ENCODE results near the gene SPTBN1.

Gene SPTBN1

DNA sequence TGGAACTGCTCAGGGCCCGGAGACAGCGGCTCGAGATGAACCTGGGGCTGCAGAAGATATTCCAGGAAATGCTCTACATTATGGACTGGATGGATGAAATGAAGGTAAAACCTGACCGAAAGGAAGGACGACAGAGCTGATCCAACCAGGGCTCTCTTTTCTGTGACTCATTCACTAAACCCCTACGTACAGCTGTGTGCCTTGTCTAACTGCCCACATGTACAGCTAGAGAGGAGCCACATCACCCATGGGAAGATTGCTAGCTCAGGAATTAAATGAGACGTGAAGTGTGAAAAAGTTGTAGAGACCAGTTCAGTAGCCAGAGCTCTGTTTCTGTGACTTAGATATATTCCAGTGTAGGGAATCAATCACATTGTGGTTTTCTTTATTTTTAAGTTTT is 170.0 kb downstream of the SPTBN1 start:
- H3K9me3 ChIP-seq (replicated peaks in 1 of 2; ENCODE audit: control insufficient read depth in 2 of 2, insufficient read depth in 1 of 2, low read depth in 1 of 2, low read length in 2 of 2) = no peaks in the 10 kb centered on the region
- H3K36me3 ChIP-seq (replicated peaks in 1 of 2; ENCODE audit: control insufficient read depth in 2 of 2, insufficient read depth in 2 of 2, low read length in 2 of 2) = peaks cover 56 to 98% of the 10 kb centered on the region in 2 donors

DNA sequence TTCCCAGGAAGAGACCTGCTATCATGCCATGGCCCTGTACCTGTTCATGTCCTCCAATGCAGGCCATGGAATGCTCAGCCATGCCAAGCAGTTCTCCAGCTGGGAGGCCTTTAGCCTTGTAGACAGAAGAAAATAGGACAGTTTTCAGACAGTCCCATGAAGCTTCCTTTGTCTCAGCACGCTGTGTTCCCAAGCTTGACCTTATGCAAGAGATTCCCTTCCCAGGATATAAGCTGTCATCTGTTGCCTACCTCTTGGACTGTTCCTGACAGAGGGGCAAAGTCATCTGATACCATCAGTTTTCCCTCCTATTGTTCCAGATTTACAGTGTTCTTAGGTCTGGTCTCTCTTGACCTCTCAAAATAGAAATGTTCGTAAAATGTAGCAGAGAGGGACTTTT is 170.8 kb downstream of the SPTBN1 start:
- DNase-seq (ENCODE audit: low spot score) = no peak

More for the DNA sequence above, 170.0 kb downstream of the SPTBN1 start:
- Histone ChIP-seq H2BK15ac (ENCODE audit: low read length) (no peak overlapping the region), H3K27me3 (ENCODE audit: control insufficient read depth in 3 of 3, insufficient read depth in 3 of 3, low read depth in 1 of 3, low read length in 3 of 3) (no peaks in the 10 kb centered on the region), H3K27ac (replicated peaks; ENCODE audit: low read length) (no peak overlapping the region), H3K18ac (ENCODE audit: low read length) (no peak overlapping the region), H2BK120ac (ENCODE audit: low read depth, low read length) (no peak overlapping the region), H2AFZ (ENCODE audit: low read length) (no peak overlapping the region), H3K4me3 (ENCODE audit: low read length in 2 of 2) (no peak overlapping the region), H2BK12ac (ENCODE audit: low read length) (no peak overlapping the region), H3K4me2 (ENCODE audit: insufficient read depth, low read length, poor library complexity, severe bottlenecking) (no peak overlapping the region), H4K91ac (ENCODE audit: low read depth, low read length, poor library complexity) (no peak overlapping the region), H3K4me1 (ENCODE audit: control insufficient read depth in 2 of 2, insufficient read depth in 1 of 2, low read depth in 1 of 2, low read length in 2 of 2) (peaks cover 0 to 1% of the 10 kb centered on the region in 2 donors), H3K9ac (ENCODE audit: low read depth, low read length, poor library complexity) (no peak overlapping the region), H3K4ac (ENCODE audit: low read length) (no peak overlapping the region), H3K14ac (ENCODE audit: low read length) (no peak overlapping the region), H3K23ac (ENCODE audit: low read depth, low read length, poor library complexity) (no peak overlapping the region), H4K8ac (ENCODE audit: low read depth, low read length) (no peak overlapping the region), H3K79me1 (ENCODE audit: low read depth, low read length) (no peaks in the 10 kb centered on the region), H2BK5ac (ENCODE audit: low read length) (no peak overlapping the region), H2AK5ac (ENCODE audit: low read depth, low read length) (no peak overlapping the region)
- no peak for DNase-seq (ENCODE audit: low spot score)
- WGBS, 2 donors (ENCODE audit: extremely low coverage in 2 of 2, insufficient read length in 2 of 2, insufficient replicate concordance in 1 of 2) = no CpG with 5 or more reads among the region's 7 CpGs

DNA sequence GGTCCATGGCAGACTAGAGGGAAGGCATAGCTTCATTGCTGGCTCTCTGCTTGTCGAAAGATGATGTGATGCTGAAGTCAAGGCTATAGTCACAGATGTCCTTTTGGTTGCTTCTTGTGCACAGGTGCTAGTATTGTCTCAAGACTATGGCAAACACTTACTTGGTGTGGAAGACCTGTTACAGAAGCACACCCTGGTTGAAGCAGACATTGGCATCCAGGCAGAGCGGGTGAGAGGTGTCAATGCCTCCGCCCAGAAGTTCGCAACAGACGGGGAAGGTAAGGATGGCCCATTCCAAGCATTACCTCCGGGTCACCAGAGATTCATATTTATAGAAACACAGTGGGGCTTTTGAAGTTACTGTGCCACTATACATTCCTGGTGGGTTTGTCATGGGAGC is 171.8 kb downstream of the SPTBN1 start:
- no peak overlapping the region for H3K4me3 ChIP-seq (ENCODE audit: low read length in 2 of 2)
- H4K8ac ChIP-seq (ENCODE audit: low read depth, low read length) = no peak overlapping the region
- H2BK12ac ChIP-seq (ENCODE audit: low read length) = no peak overlapping the region
- no peak overlapping the region for H2BK5ac ChIP-seq (ENCODE audit: low read length)
- no peaks in the 10 kb centered on the region for H3K79me1 ChIP-seq (ENCODE audit: low read depth, low read length)
- no peak for DNase-seq (ENCODE audit: low spot score)
- H3K9ac ChIP-seq (ENCODE audit: low read depth, low read length, poor library complexity) = no peak overlapping the region
- H2AFZ ChIP-seq (ENCODE audit: low read length) = no peak overlapping the region
- peaks cover 56 to 98% of the 10 kb centered on the region in 2 donors for H3K36me3 ChIP-seq (replicated peaks in 1 of 2; ENCODE audit: control insufficient read depth in 2 of 2, insufficient read depth in 2 of 2, low read length in 2 of 2)
- H2BK15ac ChIP-seq (ENCODE audit: low read length) = no peak overlapping the region
- H3K27ac ChIP-seq (replicated peaks; ENCODE audit: low read length) = no peak overlapping the region
- no peak overlapping the region for H2BK120ac ChIP-seq (ENCODE audit: low read depth, low read length)
- H3K18ac ChIP-seq (ENCODE audit: low read length) = no peak overlapping the region
- H3K4me1 ChIP-seq (ENCODE audit: control insufficient read depth in 2 of 2, insufficient read depth in 1 of 2, low read depth in 1 of 2, low read length in 2 of 2) = no peaks in the 10 kb centered on the region
- H3K23ac ChIP-seq (ENCODE audit: low read depth, low read length, poor library complexity) = no peak overlapping the region
- no peak overlapping the region for H2AK5ac ChIP-seq (ENCODE audit: low read depth, low read length)
- no peaks in the 10 kb centered on the region for H3K27me3 ChIP-seq (ENCODE audit: control insufficient read depth in 3 of 3, insufficient read depth in 3 of 3, low read depth in 1 of 3, low read length in 3 of 3)
- H4K91ac ChIP-seq (ENCODE audit: low read depth, low read length, poor library complexity) = no peak overlapping the region
- H3K4me2 ChIP-seq (ENCODE audit: insufficient read depth, low read length, poor library complexity, severe bottlenecking) = no peak overlapping the region
- H3K14ac ChIP-seq (ENCODE audit: low read length) = no peak overlapping the region
- no peaks in the 10 kb centered on the region for H3K9me3 ChIP-seq (replicated peaks in 1 of 2; ENCODE audit: control insufficient read depth in 2 of 2, insufficient read depth in 1 of 2, low read depth in 1 of 2, low read length in 2 of 2)
- no CpG with 5 or more reads among the region's 6 CpGs for WGBS, 2 donors (ENCODE audit: extremely low coverage in 2 of 2, insufficient read length in 2 of 2, insufficient replicate concordance in 1 of 2)
- H3K4ac ChIP-seq (ENCODE audit: low read length) = no peak overlapping the region

More for the DNA sequence above, 170.8 kb downstream of the SPTBN1 start:
- Histone ChIP-seq H3K23ac (ENCODE audit: low read depth, low read length, poor library complexity) (no peak overlapping the region), H3K27ac (replicated peaks; ENCODE audit: low read length) (no peak overlapping the region), H2BK12ac (ENCODE audit: low read length) (no peak overlapping the region), H3K4me3 (ENCODE audit: low read length in 2 of 2) (no peak overlapping the region), H4K8ac (ENCODE audit: low read depth, low read length) (no peak overlapping the region), H3K9me3 (replicated peaks in 1 of 2; ENCODE audit: control insufficient read depth in 2 of 2, insufficient read depth in 1 of 2, low read depth in 1 of 2, low read length in 2 of 2) (no peaks in the 10 kb centered on the region), H2BK120ac (ENCODE audit: low read depth, low read length) (no peak overlapping the region), H3K14ac (ENCODE audit: low read length) (no peak overlapping the region), H3K36me3 (replicated peaks in 1 of 2; ENCODE audit: control insufficient read depth in 2 of 2, insufficient read depth in 2 of 2, low read length in 2 of 2) (peaks cover 58 to 98% of the 10 kb centered on the region in 2 donors), H2AK5ac (ENCODE audit: low read depth, low read length) (no peak overlapping the region), H3K4me1 (ENCODE audit: control insufficient read depth in 2 of 2, insufficient read depth in 1 of 2, low read depth in 1 of 2, low read length in 2 of 2) (no peaks in the 10 kb centered on the region), H2BK5ac (ENCODE audit: low read length) (no peak overlapping the region), H4K91ac (ENCODE audit: low read depth, low read length, poor library complexity) (no peak overlapping the region), H2BK15ac (ENCODE audit: low read length) (no peak overlapping the region), H3K27me3 (ENCODE audit: control insufficient read depth in 3 of 3, insufficient read depth in 3 of 3, low read depth in 1 of 3, low read length in 3 of 3) (no peaks in the 10 kb centered on the region), H3K4me2 (ENCODE audit: insufficient read depth, low read length, poor library complexity, severe bottlenecking) (no peak overlapping the region), H3K9ac (ENCODE audit: low read depth, low read length, poor library complexity) (no peak overlapping the region), H3K79me1 (ENCODE audit: low read depth, low read length) (no peaks in the 10 kb centered on the region), H2AFZ (ENCODE audit: low read length) (no peak overlapping the region), H3K4ac (ENCODE audit: low read length) (no peak overlapping the region), H3K18ac (ENCODE audit: low read length) (no peak overlapping the region)
- no CpG with 5 or more reads among the region's 2 CpGs for WGBS, 2 donors (ENCODE audit: extremely low coverage in 2 of 2, insufficient read length in 2 of 2, insufficient replicate concordance in 1 of 2)

DNA sequence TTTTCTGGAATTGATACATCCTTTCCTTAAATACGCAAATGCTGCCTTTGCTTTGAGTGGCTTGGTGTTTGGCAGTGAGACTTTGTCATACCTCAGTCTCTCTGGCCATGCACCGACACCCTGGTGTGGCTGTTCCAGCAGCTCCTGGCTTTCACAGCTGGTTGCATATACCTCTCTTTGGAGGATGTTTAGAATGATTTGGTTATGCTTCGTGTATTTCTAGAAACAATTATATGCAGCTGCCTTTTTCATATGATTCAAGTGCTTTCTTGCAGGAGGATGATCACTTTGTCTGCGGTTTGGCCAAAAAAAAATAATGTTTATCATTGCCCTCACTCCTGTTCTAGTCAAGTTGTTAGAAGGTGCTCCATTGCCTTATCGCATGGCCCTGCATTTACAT is 172.3 kb downstream of the SPTBN1 start:
- no peak overlapping the region for H4K91ac ChIP-seq (ENCODE audit: low read depth, low read length, poor library complexity)
- H3K9me3 ChIP-seq (replicated peaks in 1 of 2; ENCODE audit: control insufficient read depth in 2 of 2, insufficient read depth in 1 of 2, low read depth in 1 of 2, low read length in 2 of 2) = no peaks in the 10 kb centered on the region
- H2BK15ac ChIP-seq (ENCODE audit: low read length) = no peak overlapping the region
- no peaks in the 10 kb centered on the region for H3K4me1 ChIP-seq (ENCODE audit: control insufficient read depth in 2 of 2, insufficient read depth in 1 of 2, low read depth in 1 of 2, low read length in 2 of 2)
- no peak overlapping the region for H3K27ac ChIP-seq (replicated peaks; ENCODE audit: low read length)
- no peak overlapping the region for H2AK5ac ChIP-seq (ENCODE audit: low read depth, low read length)
- no peak overlapping the region for H3K23ac ChIP-seq (ENCODE audit: low read depth, low read length, poor library complexity)
- no peaks in the 10 kb centered on the region for H3K27me3 ChIP-seq (ENCODE audit: control insufficient read depth in 3 of 3, insufficient read depth in 3 of 3, low read depth in 1 of 3, low read length in 3 of 3)
- no CpG with 5 or more reads among the region's 5 CpGs for WGBS, 2 donors (ENCODE audit: extremely low coverage in 2 of 2, insufficient read length in 2 of 2, insufficient replicate concordance in 1 of 2)
- H3K18ac ChIP-seq (ENCODE audit: low read length) = no peak overlapping the region
- no peak overlapping the region for H4K8ac ChIP-seq (ENCODE audit: low read depth, low read length)
- H2AFZ ChIP-seq (ENCODE audit: low read length) = no peak overlapping the region
- H2BK5ac ChIP-seq (ENCODE audit: low read length) = no peak overlapping the region
- no peaks in the 10 kb centered on the region for H3K79me1 ChIP-seq (ENCODE audit: low read depth, low read length)
- no peak overlapping the region for H2BK120ac ChIP-seq (ENCODE audit: low read depth, low read length)
- no peak overlapping the region for H3K14ac ChIP-seq (ENCODE audit: low read length)
- H3K4me2 ChIP-seq (ENCODE audit: insufficient read depth, low read length, poor library complexity, severe bottlenecking) = no peak overlapping the region
- H3K36me3 ChIP-seq (replicated peaks in 1 of 2; ENCODE audit: control insufficient read depth in 2 of 2, insufficient read depth in 2 of 2, low read length in 2 of 2) = peaks cover 56 to 98% of the 10 kb centered on the region in 2 donors
- H3K4me3 ChIP-seq (ENCODE audit: low read length in 2 of 2) = no peak overlapping the region
- H3K4ac ChIP-seq (ENCODE audit: low read length) = no peak overlapping the region
- DNase-seq (ENCODE audit: low spot score) = no peak
- no peak overlapping the region for H2BK12ac ChIP-seq (ENCODE audit: low read length)
- no peak overlapping the region for H3K9ac ChIP-seq (ENCODE audit: low read depth, low read length, poor library complexity)
